ENCODE results near the gene FNDC4. TPM values are rescaled to one million over a fixed set of nuclear protein-coding genes. Genes with fewer than 3 reads are reported as not detected.

Gene FNDC4
- total RNA-seq, 2 donors from 2014 or later = 11.6 to 14.6 TPM

- Mint-ChIP-seq H3K27me3 (ENCODE audit: insufficient read depth) (peaks cover 55% of the 10 kb centered on the region), H3K27ac (no peak overlapping the region), H3K36me3 (ENCODE audit: low read depth) (no peaks in the 10 kb centered on the region), H3K9me3 (no peaks in the 10 kb centered on the region), H3K4me3 (no peak overlapping the region), H3K4me1 (peaks cover 17% of the 10 kb centered on the region)
- DNase-seq = no peak
- no peak for TF ChIP-seq CTCF (conservative IDR thresholded peaks at IDR 0.05)
- H3K9ac ChIP-seq (ENCODE audit: extremely low read depth, low read length, poor library complexity, severe bottlenecking) = no peak overlapping the region
- H3K36me3 ChIP-seq (ENCODE audit: control insufficient read depth, insufficient read depth, low read length) = no peaks in the 10 kb centered on the region
- peaks cover 3% of the 10 kb centered on the region for H3K4me1 ChIP-seq (ENCODE audit: control insufficient read depth, insufficient read depth, low read length)
- H3K9me3 ChIP-seq (ENCODE audit: control insufficient read depth, low read length) = no peaks in the 10 kb centered on the region
- 93 to 95% methylated on average over 6 to 7 of the region's 7 CpGs for WGBS, 2 experiments (ENCODE audit: insufficient coverage in 1 of 2, insufficient read length in 1 of 2)
- H3K27ac ChIP-seq (ENCODE audit: low read depth, low read length) = no peak overlapping the region
- H3K4me3 ChIP-seq (ENCODE audit: low read length) = no peak overlapping the region
- peaks cover 79% of the 10 kb centered on the region for H3K27me3 ChIP-seq (ENCODE audit: control insufficient read depth, insufficient read depth, low read length, poor library complexity, severe bottlenecking)
Measured at GRCh38 chr2:27522400-27522945, 27.5 kb upstream of the FNDC4 start.

GRCh38 chr2:27520316-27520715 is 25.3 kb upstream of the FNDC4 start:
- Mint-ChIP-seq H3K9me3 (no peaks in the 10 kb centered on the region), H3K4me1 (peaks cover 19% of the 10 kb centered on the region), H3K27ac (no peak overlapping the region), H3K4me3 (no peak overlapping the region), H3K36me3 (ENCODE audit: low read depth) (no peaks in the 10 kb centered on the region), H3K27me3 (ENCODE audit: insufficient read depth) (peaks cover 56% of the 10 kb centered on the region)
- 94 to 100% methylated on average over 1 to 2 of the region's 2 CpGs for WGBS, 2 experiments (ENCODE audit: insufficient coverage in 1 of 2, insufficient read length in 1 of 2)
- Histone ChIP-seq H3K4me1 (ENCODE audit: control insufficient read depth, insufficient read depth, low read length) (peaks cover 3% of the 10 kb centered on the region), H3K36me3 (ENCODE audit: control insufficient read depth, insufficient read depth, low read length) (no peaks in the 10 kb centered on the region), H3K9me3 (ENCODE audit: control insufficient read depth, low read length) (no peaks in the 10 kb centered on the region), H3K27me3 (ENCODE audit: control insufficient read depth, insufficient read depth, low read length, poor library complexity, severe bottlenecking) (peaks cover 83% of the 10 kb centered on the region), H3K4me3 (ENCODE audit: low read length) (no peak overlapping the region), H3K27ac (ENCODE audit: low read depth, low read length) (no peak overlapping the region), H3K9ac (ENCODE audit: extremely low read depth, low read length, poor library complexity, severe bottlenecking) (no peak overlapping the region)
- no peak for DNase-seq
- no peak for TF ChIP-seq CTCF (conservative IDR thresholded peaks at IDR 0.05)

- H3K9me3 ChIP-seq (ENCODE audit: control insufficient read depth, low read length) = no peaks in the 10 kb centered on the region
- no peak overlapping the region for H3K9ac ChIP-seq (ENCODE audit: extremely low read depth, low read length, poor library complexity, severe bottlenecking)
- TF ChIP-seq CTCF (conservative IDR thresholded peaks at IDR 0.05) = no peak
- H3K27ac Mint-ChIP-seq = no peak overlapping the region
- no peaks in the 10 kb centered on the region for H3K9me3 Mint-ChIP-seq
- peaks cover 85% of the 10 kb centered on the region for H3K27me3 ChIP-seq (ENCODE audit: control insufficient read depth, insufficient read depth, low read length, poor library complexity, severe bottlenecking)
- no peak overlapping the region for H3K4me3 ChIP-seq (ENCODE audit: low read length)
- peaks cover 3% of the 10 kb centered on the region for H3K4me1 ChIP-seq (ENCODE audit: control insufficient read depth, insufficient read depth, low read length)
- H3K4me1 Mint-ChIP-seq = peaks cover 15% of the 10 kb centered on the region
- DNase-seq = no peak
- H3K27ac ChIP-seq (ENCODE audit: low read depth, low read length) = no peak overlapping the region
- no peaks in the 10 kb centered on the region for H3K36me3 ChIP-seq (ENCODE audit: control insufficient read depth, insufficient read depth, low read length)
- H3K4me3 Mint-ChIP-seq = no peak overlapping the region
- WGBS, 2 experiments (ENCODE audit: insufficient coverage in 1 of 2, insufficient read length in 1 of 2) = 95 to 100% methylated on average over 1 to 4 of the region's 4 CpGs
- peaks cover 55% of the 10 kb centered on the region for H3K27me3 Mint-ChIP-seq (ENCODE audit: insufficient read depth)
- no peaks in the 10 kb centered on the region for H3K36me3 Mint-ChIP-seq (ENCODE audit: low read depth)
Measured at GRCh38 chr2:27518782-27519113, 23.7 kb upstream of the FNDC4 start.
